ENCODE measurements around the gene SETX.

- TF ChIP-seq EZH2 (IDR thresholded peaks at IDR 0.05; ENCODE audit: low read length, unreplicated experiment) (no peak), CTCF (conservative IDR thresholded peaks at IDR 0.05; ENCODE audit: low read depth, low read length) (no peak), EZH2phosphoT487 (IDR thresholded peaks at IDR 0.05; ENCODE audit: borderline replicate concordance, low read length) (no peak)
Measured at GRCh38 chr9:132383462-132383883, 28.7 kb upstream of the SETX start.
